Panc1 (cell line): ENCODE data around the gene KRTAP2-2. TPM values are rescaled to one million over a fixed set of nuclear protein-coding genes. Genes with fewer than 3 reads are reported as not detected.

Experiments
- ATAC-seq: fragments of 200-7000 bp; cut with Tn5 transposase; 2 replicates; pipeline ENCODE4 v1.9.1; 2020; ENCODE audit warnings: mild to moderate bottlenecking, moderate library complexity
- BruUV-seq: library from RNA; stranded (reverse); fragments of 400-500 nt; replicated peaks from 2 replicates; lab custom pipeline; 2021; lab: Mats Ljungman, UMichigan
- CTCF ChIA-PET: fragments of 300-600 bp; sonication (Branson Sonifier 250); formaldehyde crosslinking; loops from one replicate; lab custom pipeline; 2022; ENCODE audit warnings: antibody characterized with exemption; lab: Charles Lee
- POLR2A ChIA-PET: fragments of 300-600 bp; sonication (Branson Sonifier 250); formaldehyde crosslinking; loops from one replicate; lab custom pipeline; 2022; ENCODE audit warnings: antibody characterized with exemption; lab: Charles Lee
- DNase-seq: peaks from one replicate; pipeline ENCODE4 v3.0.0-alpha.2; 2010; ENCODE audit warnings: low read depth, low spot score
- H3K27ac ChIP-seq: 2 replicates; pipeline ENCODE4 v1.5.1; 2011; ENCODE audit warnings: mild to moderate bottlenecking, low read length, inconsistent platforms
- H3K27me3 ChIP-seq: fragments of 200-500 bp; sonication (Bioruptor generic); 2 replicates; pipeline ENCODE4 v1.6.0; 2014; ENCODE audit warnings: low read length, inconsistent platforms; ENCODE audit not compliant: control insufficient read depth, insufficient read depth
- H3K36me3 ChIP-seq: fragments of 200-500 bp; sonication (Bioruptor generic); 2 replicates; pipeline ENCODE4 v1.5.1; 2014; ENCODE audit warnings: inconsistent platforms, mild to moderate bottlenecking, low read length, moderate library complexity; ENCODE audit not compliant: control insufficient read depth, insufficient read depth
- H3K4me1 ChIP-seq: 2 replicates; pipeline ENCODE4 v1.5.1; 2011; ENCODE audit warnings: inconsistent platforms, mild to moderate bottlenecking, low read length, moderate library complexity; ENCODE audit not compliant: control insufficient read depth, insufficient read depth
- H3K4me3 ChIP-seq, 2 experiments: 2 replicates each; pipeline ENCODE4 v1.5.1; 2011 to 2012; ENCODE audit warnings: low read depth in 2 of 2, low read length in 2 of 2, mild to moderate bottlenecking in 2 of 2, inconsistent platforms in 1 of 2, moderate library complexity in 1 of 2
- H3K9me3 ChIP-seq: fragments of 200-500 bp; sonication (Bioruptor generic); 2 replicates; pipeline ENCODE4 v1.5.1; 2014; ENCODE audit warnings: low read depth, mild to moderate bottlenecking, inconsistent platforms, low read length, moderate library complexity; ENCODE audit not compliant: control insufficient read depth, insufficient read depth
- REST ChIP-seq, 2 experiments: IDR thresholded peaks; 2 replicates each; pipeline ENCODE4 v1.6.1; 2011 to 2012; ENCODE audit warnings: low read depth in 2 of 2, control low read depth in 1 of 2, low read length in 1 of 2, mild to moderate bottlenecking in 1 of 2, moderate library complexity in 1 of 2; ENCODE audit not compliant: insufficient read depth in 1 of 2
- TCF7L2 ChIP-seq: IDR thresholded peaks from 2 replicates; pipeline ENCODE4 v1.6.1; 2011; ENCODE audit warnings: mild to moderate bottlenecking, low read depth, low read length, inconsistent platforms
- in situ Hi-C: cut with HindIII; loops from 2 replicates; pipeline ENCODE4 v1.10.0; 2016; ENCODE audit warnings: low sequenced_read_pairs, low pct_unique_long_range_greater_than_20kb
- intact Hi-C: fragments of 100-400 bp; cut with micrococcal nuclease; formaldehyde crosslinking; loops from one replicate; pipeline ENCODE4 v1.10.0; 2022; ENCODE audit not compliant: unreplicated experiment
- total RNA-seq: library from RNA; stranded (reverse); gene quantifications from one replicate; pipeline ENCODE4 v1.2.1, GENCODE V29; 2021; ENCODE audit not compliant: unreplicated experiment

Gene KRTAP2-2
- total RNA-seq, 1 experiment from 2014 or later, result not detected

GRCh38 chr17:41008811-41009210 lies 46.2 kb downstream of the KRTAP2-2 start, which contains the start of gene KRTAP3-1:
KRTAP3-1 (minus strand) TSS chr17:41009128; CDS start chr17:41009074, 54 bp downstream.
- intact Hi-C loops, result no loop called here
- BruUV-seq, result no TSS peak
- ChIA-PET POLR2A (no interaction called here), CTCF (no interaction called here)
- Histone ChIP-seq H3K4me1 (no peaks in the 10 kb centered on the region), H3K9me3 (no peaks in the 10 kb centered on the region), H3K4me3 (no peak within 1 kb of the TSS), H3K36me3 (no peaks in the 10 kb centered on the region), H3K27me3 (no peaks in the 10 kb centered on the region; the same call in 1 of the 2 replicates), H3K27ac (no peak within 1 kb of the TSS)
- no peak for TF ChIP-seq TCF7L2
- TF ChIP-seq REST (IDR thresholded peaks at IDR 0.05; ENCODE audit: insufficient read depth in 1 of 2, low read depth in 2 of 2, low read length in 1 of 2), result no peak
- ATAC-seq (no peak), DNase-seq (no peak)
- in situ Hi-C loops, result no loop called here

Other genes with a start within 250 kb of the KRTAP2-2 start
- 70.8 TPM for gene KRT10, start 232.6 kb downstream of the KRTAP2-2 start, total RNA-seq
- gene KRT12, start 188.0 kb downstream of the KRTAP2-2 start, total RNA-seq, result not detected
- 0.13 TPM for gene KRT20, start 170.0 kb downstream of the KRTAP2-2 start, total RNA-seq
- not detected for gene KRT23, start 117.6 kb downstream of the KRTAP2-2 start, total RNA-seq
- not detected for gene KRT39, start 88.3 kb downstream of the KRTAP2-2 start, total RNA-seq
- not detected for gene KRT40, start 70.9 kb downstream of the KRTAP2-2 start, total RNA-seq
- gene KRTAP3-3, start 61.1 kb downstream of the KRTAP2-2 start, total RNA-seq, result not detected
- gene KRTAP3-2, start 55.3 kb downstream of the KRTAP2-2 start, total RNA-seq, result not detected
- not detected for gene KRTAP3-1, start 46.1 kb downstream of the KRTAP2-2 start, total RNA-seq
- not detected for gene KRTAP1-5, start 28.0 kb downstream of the KRTAP2-2 start, total RNA-seq
- not detected for gene KRTAP1-4, start 25.0 kb downstream of the KRTAP2-2 start, total RNA-seq
- gene KRTAP1-3, start 20.4 kb downstream of the KRTAP2-2 start, total RNA-seq, result not detected
- gene KRTAP1-1, start 13.8 kb downstream of the KRTAP2-2 start, total RNA-seq, result not detected
- not detected for gene KRTAP2-1, start 7.9 kb downstream of the KRTAP2-2 start, total RNA-seq
- gene KRTAP2-3, start 4.9 kb upstream of the KRTAP2-2 start, total RNA-seq, result not detected
- gene KRTAP2-4, start 10.6 kb upstream of the KRTAP2-2 start, total RNA-seq, result not detected
- not detected for gene KRTAP4-7, start 28.9 kb upstream of the KRTAP2-2 start, total RNA-seq
- gene KRTAP4-8, start 42.9 kb upstream of the KRTAP2-2 start, total RNA-seq, result not detected
- not detected for gene KRTAP4-16, start 47.0 kb upstream of the KRTAP2-2 start, total RNA-seq
- not detected for gene KRTAP4-9, start 50.2 kb upstream of the KRTAP2-2 start, total RNA-seq
- gene KRTAP4-11, start 63.1 kb upstream of the KRTAP2-2 start, total RNA-seq, result not detected
- gene KRTAP4-12, start 69.0 kb upstream of the KRTAP2-2 start, total RNA-seq, result not detected
- not detected for gene KRTAP4-6, start 85.3 kb upstream of the KRTAP2-2 start, total RNA-seq
- not detected for gene KRTAP4-5, start 94.6 kb upstream of the KRTAP2-2 start, total RNA-seq
- not detected for gene KRTAP4-4, start 105.5 kb upstream of the KRTAP2-2 start, total RNA-seq
- not detected for gene KRTAP4-3, start 113.0 kb upstream of the KRTAP2-2 start, total RNA-seq
- not detected for gene KRTAP4-2, start 123.0 kb upstream of the KRTAP2-2 start, total RNA-seq
- not detected for gene KRTAP4-1, start 129.7 kb upstream of the KRTAP2-2 start, total RNA-seq
- gene KRTAP9-1, start 134.7 kb upstream of the KRTAP2-2 start, total RNA-seq, result not detected
- not detected for gene KRTAP9-2, start 171.4 kb upstream of the KRTAP2-2 start, total RNA-seq
- gene KRTAP9-3, start 177.2 kb upstream of the KRTAP2-2 start, total RNA-seq, result not detected
- gene KRTAP9-8, start 182.8 kb upstream of the KRTAP2-2 start, total RNA-seq, result not detected
- gene KRTAP9-4, start 194.5 kb upstream of the KRTAP2-2 start, total RNA-seq, result not detected
- gene KRTAP9-9, start 200.2 kb upstream of the KRTAP2-2 start, total RNA-seq, result not detected
- gene KRTAP9-6, start 210.1 kb upstream of the KRTAP2-2 start, total RNA-seq, result not detected
- gene KRTAP9-7, start 220.5 kb upstream of the KRTAP2-2 start, total RNA-seq, result not detected
- not detected for gene KRTAP29-1, start 247.6 kb upstream of the KRTAP2-2 start, total RNA-seq